GM23248 (cell line): ENCODE measurements around the gene UBE2R2.

Source experiments
- EZH2 ChIP-seq: fragments of 200-600 bp; sonication (generic); IDR thresholded peaks from 2 replicates; pipeline ENCODE4 v1.6.1; 2018; ENCODE audit warnings: antibody characterized with exemption, mild to moderate bottlenecking; ENCODE audit not compliant: insufficient read depth, poor library complexity, severe bottlenecking
- EZH2phosphoT487 ChIP-seq: fragments of 200-600 bp; sonication (generic); IDR thresholded peaks from 2 replicates; pipeline ENCODE4 v1.6.1; 2018; ENCODE audit warnings: antibody characterized with exemption, moderate library complexity, mild to moderate bottlenecking, low read depth; ENCODE audit not compliant: insufficient read depth

- TF ChIP-seq EZH2phosphoT487: no peak
- TF ChIP-seq EZH2: no peak
Measured at GRCh38 chr9:33860200-33860871, 43.4 kb downstream of the UBE2R2 start.
